AG09319 (cell line): ENCODE data around the gene DGKD.

Experiments used
- DNase-seq: peaks from one replicate; pipeline ENCODE4 v3.0.0-alpha.2; 2010; ENCODE audit warnings: low read depth; ENCODE audit errors: extremely low read depth
- CTCF ChIP-seq: IDR thresholded peaks from 2 replicates; pipeline ENCODE4 v1.5.1; 2011; ENCODE audit warnings: low read depth, mild to moderate bottlenecking, inconsistent platforms, low read length, moderate library complexity

The DGKD gene

GRCh38 chr2:233360771-233361176 is 6.5 kb downstream of the DGKD start:
- TF ChIP-seq CTCF = no peak
- DNase-seq = no peak

- no peak for DNase-seq
- no peak for TF ChIP-seq CTCF
These were observed 7.0 kb downstream of the DGKD start for GRCh38 chr2:233361297-233361696.

GRCh38 chr2:233362742-233363141 is 8.4 kb downstream of the DGKD start:
- TF ChIP-seq CTCF = no peak
- DNase-seq = no peak

- no peak for DNase-seq
- TF ChIP-seq CTCF = no peak
These were observed 9.5 kb downstream of the DGKD start for GRCh38 chr2:233363744-233364235.

GRCh38 chr2:233365861-233366520 is 11.7 kb downstream of the DGKD start:
- DNase-seq = no peak
- no peak for TF ChIP-seq CTCF

GRCh38 chr2:233367586-233367985 is 13.3 kb downstream of the DGKD start:
- DNase-seq = no peak
- TF ChIP-seq CTCF = no peak

- DNase-seq = no peak
- no peak for TF ChIP-seq CTCF
These were observed 14.5 kb downstream of the DGKD start for GRCh38 chr2:233368756-233369155.
